Fibroblast of pulmonary artery (primary cell): ENCODE measurements around the gene MED7.
A peak's percentile ranks its signal among the peaks of the same experiment; 100 is the strongest.

Experiments used
- DNase-seq: peaks from one replicate; pipeline ENCODE4 v3.0.0-alpha.2; 2010; ENCODE audit warnings: low read depth
- H3K4me3 ChIP-seq: replicated peaks from 2 replicates; pipeline ENCODE4 v1.5.1; 2011; ENCODE audit warnings: low read depth, mild to moderate bottlenecking, control low read depth, low read length, moderate library complexity
- TF ChIP-seq, protein P1 (sequence below): IDR thresholded peaks from 2 replicates; pipeline ENCODE4 v1.5.1; 2011; ENCODE audit warnings: mild to moderate bottlenecking, control low read depth, low read length, inconsistent platforms; ENCODE audit errors: missing control alignments

The MED7 gene

DNA sequence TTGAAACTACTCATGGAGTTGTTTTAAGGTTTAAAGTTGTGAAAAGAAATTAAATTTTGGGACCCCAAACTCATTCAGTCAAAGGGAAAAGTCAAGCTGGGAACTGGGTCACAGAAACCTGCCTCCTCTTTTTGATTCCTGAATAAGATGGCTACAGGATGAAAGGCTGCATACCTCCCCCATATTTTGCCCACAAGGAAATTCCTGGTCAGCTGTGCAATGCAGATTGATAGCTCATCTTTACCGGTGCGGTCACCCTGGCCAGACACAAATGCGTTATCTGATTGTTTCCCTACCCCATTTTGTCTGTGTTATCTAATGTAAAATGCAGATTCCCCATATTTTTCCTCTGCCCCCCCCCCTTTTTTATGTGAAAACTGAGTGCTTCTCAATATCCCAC is 35.2 kb downstream of the MED7 start:
- H3K4me3 ChIP-seq, result no peak overlapping the region
- TF ChIP-seq, protein P1, sequence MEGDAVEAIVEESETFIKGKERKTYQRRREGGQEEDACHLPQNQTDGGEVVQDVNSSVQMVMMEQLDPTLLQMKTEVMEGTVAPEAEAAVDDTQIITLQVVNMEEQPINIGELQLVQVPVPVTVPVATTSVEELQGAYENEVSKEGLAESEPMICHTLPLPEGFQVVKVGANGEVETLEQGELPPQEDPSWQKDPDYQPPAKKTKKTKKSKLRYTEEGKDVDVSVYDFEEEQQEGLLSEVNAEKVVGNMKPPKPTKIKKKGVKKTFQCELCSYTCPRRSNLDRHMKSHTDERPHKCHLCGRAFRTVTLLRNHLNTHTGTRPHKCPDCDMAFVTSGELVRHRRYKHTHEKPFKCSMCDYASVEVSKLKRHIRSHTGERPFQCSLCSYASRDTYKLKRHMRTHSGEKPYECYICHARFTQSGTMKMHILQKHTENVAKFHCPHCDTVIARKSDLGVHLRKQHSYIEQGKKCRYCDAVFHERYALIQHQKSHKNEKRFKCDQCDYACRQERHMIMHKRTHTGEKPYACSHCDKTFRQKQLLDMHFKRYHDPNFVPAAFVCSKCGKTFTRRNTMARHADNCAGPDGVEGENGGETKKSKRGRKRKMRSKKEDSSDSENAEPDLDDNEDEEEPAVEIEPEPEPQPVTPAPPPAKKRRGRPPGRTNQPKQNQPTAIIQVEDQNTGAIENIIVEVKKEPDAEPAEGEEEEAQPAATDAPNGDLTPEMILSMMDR, result no peak
- no peak for DNase-seq

DNA sequence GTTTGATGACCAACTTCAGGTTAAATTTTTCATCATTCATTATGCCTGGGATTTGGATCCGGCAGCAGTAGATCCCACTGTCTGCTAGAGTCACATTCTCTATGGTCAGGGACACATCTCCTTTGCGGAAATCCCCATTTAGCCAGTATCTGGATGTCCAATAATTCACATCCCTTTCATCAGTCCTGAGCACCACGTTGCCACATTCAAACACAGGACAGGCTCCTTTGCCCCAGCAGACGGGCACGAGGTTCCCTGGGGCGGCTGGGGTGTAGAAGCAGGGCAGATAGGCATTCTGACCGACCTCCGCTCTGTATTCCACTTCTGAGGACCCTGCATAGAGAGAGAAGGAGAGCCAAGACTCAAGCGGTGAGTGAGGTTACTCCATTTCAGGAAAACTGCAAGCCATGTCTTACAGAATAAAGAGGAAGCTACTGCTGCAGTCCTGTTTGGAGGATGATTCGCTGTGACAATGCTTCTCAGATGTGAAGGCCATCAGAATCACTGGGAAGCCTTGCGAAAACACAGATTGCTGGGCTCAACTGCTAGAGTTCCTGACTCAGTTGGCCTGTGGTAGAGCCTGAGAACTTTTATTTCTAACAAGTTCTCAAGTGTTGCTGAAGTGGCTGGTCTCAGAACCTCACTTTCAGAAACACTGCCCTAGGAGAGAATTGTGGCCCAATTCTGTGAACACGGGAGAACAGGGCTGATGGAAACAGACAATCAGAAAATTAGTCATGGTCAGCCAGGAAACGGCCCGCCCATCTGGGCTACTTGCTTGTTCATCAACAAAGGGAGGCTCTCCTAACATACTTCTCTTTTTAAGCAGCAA is 35.8 kb downstream of the MED7 start:
- DNase-seq, result no peak
- TF ChIP-seq, protein P1, result no peak

DNA sequence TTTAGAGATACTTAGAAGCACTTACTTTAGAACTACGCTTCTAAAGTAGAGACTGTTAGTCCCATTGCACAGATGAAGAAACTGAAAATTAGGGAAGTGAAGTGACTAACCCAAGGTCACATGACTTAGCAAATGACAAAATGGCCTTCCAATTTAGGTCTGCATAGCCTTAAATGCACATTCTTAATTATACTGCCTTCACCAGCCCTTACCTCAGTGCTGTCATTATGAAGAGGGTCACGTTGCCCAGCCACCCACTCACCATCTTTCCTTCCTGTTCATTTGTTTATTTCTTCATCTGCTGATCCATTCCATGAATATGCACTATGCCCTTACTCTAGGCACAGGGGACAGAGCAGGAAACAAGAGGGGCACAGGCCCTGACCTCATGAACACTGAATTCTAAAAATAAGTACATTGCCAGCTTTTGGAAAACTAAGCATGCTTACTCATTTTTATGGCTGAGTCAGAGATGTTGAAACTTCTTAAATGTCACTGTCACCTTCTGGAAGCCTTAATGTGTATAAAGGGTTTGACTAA is 42.5 kb downstream of the MED7 start:
- TF ChIP-seq, protein P1, result no peak
- peak; percentile 11 for DNase-seq
- H3K4me3 ChIP-seq, result no peak overlapping the region

More for the DNA sequence above, 35.8 kb downstream of the MED7 start:
- no peak overlapping the region for H3K4me3 ChIP-seq

GRCh38 chr5:157088342-157088990 is 54.2 kb downstream of the MED7 start:
- DNase-seq, result no peak
- TF ChIP-seq, protein P1, result no peak
- H3K4me3 ChIP-seq, result no peak overlapping the region
